PC-3 (cell line): ENCODE data around the gene ERGIC1. TPM values are rescaled to one million over a fixed set of nuclear protein-coding genes. Genes with fewer than 3 reads are reported as not detected.

Experiments
- ATAC-seq: fragments of 200-7000 bp; cut with Tn5 transposase; 2 replicates; pipeline ENCODE4 v1.9.1; 2020; ENCODE audit warnings: mild to moderate bottlenecking, moderate library complexity
- BruUV-seq: library from RNA; stranded (reverse); fragments of 400-500 nt; replicated peaks from 2 replicates; lab custom pipeline; 2021; lab: Mats Ljungman, UMichigan
- CTCF ChIA-PET: fragments of 300-600 bp; sonication (Branson Sonifier 250); formaldehyde crosslinking; loops from one replicate; lab custom pipeline; 2022; ENCODE audit warnings: antibody characterized with exemption; lab: Charles Lee
- POLR2A ChIA-PET: fragments of 300-600 bp; sonication (Branson Sonifier 250); formaldehyde crosslinking; loops from one replicate; lab custom pipeline; 2022; ENCODE audit warnings: antibody characterized with exemption; ENCODE audit not compliant: unreplicated experiment; lab: Charles Lee
- DNase-seq: peaks from one replicate; pipeline ENCODE4 v3.0.0-alpha.2; 2015
- H2AFZ ChIP-seq: fragments of 300-600 bp; sonication (generic); 2 replicates; pipeline ENCODE4 v1.6.0; 2016; ENCODE audit warnings: antibody characterized with exemption, low read length
- H3F3A ChIP-seq: fragments of 300-600 bp; sonication (generic); one replicate; pipeline ENCODE4 v1.6.0; 2017; ENCODE audit warnings: antibody characterized with exemption, low read length, control low read depth, mild to moderate bottlenecking; ENCODE audit not compliant: unreplicated experiment
- H3K27ac ChIP-seq: fragments of 300-600 bp; sonication (generic); 2 replicates; pipeline ENCODE4 v1.5.1; 2016; ENCODE audit warnings: mild to moderate bottlenecking, low read length
- H3K27me3 ChIP-seq: fragments of 300-600 bp; sonication (generic); 2 replicates; pipeline ENCODE4 v1.6.1; 2016; ENCODE audit warnings: low read length, mixed read lengths
- H3K36me3 ChIP-seq: fragments of 300-600 bp; sonication (generic); 2 replicates; pipeline ENCODE4 v1.6.1; 2016; ENCODE audit warnings: low read depth, mixed run types, low read length, mixed read lengths
- H3K4me1 ChIP-seq: fragments of 300-600 bp; sonication (generic); 2 replicates; pipeline ENCODE4 v1.5.1; 2016; ENCODE audit warnings: low read length; ENCODE audit not compliant: insufficient read depth
- H3K4me2 ChIP-seq: fragments of 300-600 bp; sonication (generic); 2 replicates; pipeline ENCODE4 v1.6.0; 2016; ENCODE audit warnings: low read length
- H3K4me3 ChIP-seq: fragments of 300-600 bp; sonication (generic); 2 replicates; pipeline ENCODE4 v1.5.1; 2016; ENCODE audit warnings: mild to moderate bottlenecking, low read length, mixed read lengths
- H3K79me2 ChIP-seq: fragments of 300-600 bp; sonication (generic); 2 replicates; pipeline ENCODE4 v1.6.1; 2017; ENCODE audit warnings: low read length, mixed read lengths
- H3K9ac ChIP-seq: fragments of 300-600 bp; sonication (generic); 2 replicates; pipeline ENCODE4 v1.6.0; 2016; ENCODE audit warnings: mild to moderate bottlenecking, low read length
- H3K9me2 ChIP-seq: fragments of 300-600 bp; sonication (generic); replicated peaks from 2 replicates; pipeline ENCODE4 v1.6.1; 2016; ENCODE audit warnings: mixed run types, low read length, mixed read lengths
- H3K9me3 ChIP-seq: fragments of 300-600 bp; sonication (generic); 2 replicates; pipeline ENCODE4 v1.6.1; 2016; ENCODE audit warnings: low read length, mixed read lengths
- H4K20me1 ChIP-seq: fragments of 300-600 bp; sonication (generic); 2 replicates; pipeline ENCODE4 v1.6.1; 2016; ENCODE audit warnings: low read length, mixed read lengths
- CTCF ChIP-seq: fragments of 300-600 bp; sonication (generic); conservative IDR thresholded peaks from 2 replicates; pipeline ENCODE4 v1.5.1; 2017; ENCODE audit warnings: antibody characterized with exemption, low read depth, mild to moderate bottlenecking, low read length
- EZH2 ChIP-seq: fragments of 300-600 bp; sonication (generic); IDR thresholded peaks from one replicate; pipeline ENCODE4 v1.6.1; 2017; ENCODE audit warnings: antibody characterized with exemption, mild to moderate bottlenecking, low read length; ENCODE audit not compliant: unreplicated experiment
- EZH2phosphoT487 ChIP-seq: fragments of 300-600 bp; sonication (generic); IDR thresholded peaks from 2 replicates; pipeline ENCODE4 v1.6.1; 2018; ENCODE audit warnings: mild to moderate bottlenecking, antibody characterized with exemption, low read length, borderline replicate concordance
- intact Hi-C: fragments of 100-400 bp; cut with micrococcal nuclease; formaldehyde crosslinking; loops from 2 replicates; pipeline ENCODE4 v1.9.0; 2023
- total RNA-seq: library from RNA; depleted of rRNA; stranded (reverse); fragments of >200 nt; gene quantifications from 2 replicates; pipeline ENCODE4 v1.2.3, GENCODE V29; 2014

ERGIC1 gene
- total RNA-seq, 1 experiment from 2014 or later = 148 TPM

- Histone ChIP-seq H3K9me3 (no peaks in the 10 kb centered on the region), H3K27ac (peak overlapping the region; percentile 99), H3K9me2 (no peaks in the 10 kb centered on the region), H3K79me2 (peaks cover 34% of the 10 kb centered on the region), H4K20me1 (no peaks in the 10 kb centered on the region), H3K36me3 (no peaks in the 10 kb centered on the region), H3F3A (peaks cover 4% of the 10 kb centered on the region), H3K27me3 (no peaks in the 10 kb centered on the region), H3K9ac (peak overlapping the region; percentile 62), H3K4me3 (peak overlapping the region; percentile 55; the same call in 1 of the 2 replicates), H3K4me2 (peak overlapping the region; percentile 83), H3K4me1 (peaks cover 48% of the 10 kb centered on the region), H2AFZ (no peak overlapping the region)
- BruUV-seq = no TSS peak
- POLR2A ChIA-PET = interaction anchor here (1.0 to 1.1 kb wide), 3 partner anchors 9 to 97 kb away, joined by 3 to 10 read pairs (median 5); partner anchors contain the start of gene DUSP1
- TF ChIP-seq EZH2 (no peak), CTCF (no peak), EZH2phosphoT487 (no peak)
- CTCF ChIA-PET = interaction anchor here (2.2 kb wide), 1 partner anchor 98 kb away, joined by 6 read pairs; the partner anchor contains the start of gene DUSP1
- no peak for ATAC-seq
- intact Hi-C loops = loop anchor here (1.0 to 2.0 kb wide), 2 partner anchors 37 to 96 kb away; no protein-coding TSS in a partner anchor
- no peak for DNase-seq
These were observed 33.8 kb downstream of the ERGIC1 start for GRCh38 chr5:172867761-172868435.

- POLR2A ChIA-PET = interaction anchor here (1.0 to 1.1 kb wide), 3 partner anchors 10 to 97 kb away, joined by 3 to 10 read pairs (median 5); partner anchors contain the start of gene DUSP1
- peaks cover 48% of the 10 kb centered on the region for H3K4me1 ChIP-seq
- intact Hi-C loops = loop anchor here (1.0 to 2.0 kb wide), 2 partner anchors 36 to 96 kb away; no protein-coding TSS in a partner anchor
These were observed 34.4 kb downstream of the ERGIC1 start for GRCh38 chr5:172868436-172868923.

More at GRCh38 chr5:172868436-172868923, 34.4 kb downstream of the ERGIC1 start:
- Histone ChIP-seq H3K4me3 (peak overlapping the region; percentile 55), H3K27ac (peak overlapping the region; percentile 99), H3F3A (peaks cover 4% of the 10 kb centered on the region), H3K9ac (peak overlapping the region; percentile 91), H3K79me2 (peaks cover 37% of the 10 kb centered on the region), H4K20me1 (no peaks in the 10 kb centered on the region), H3K36me3 (no peaks in the 10 kb centered on the region), H3K4me2 (peak overlapping the region; percentile 83), H2AFZ (no peak overlapping the region), H3K27me3 (no peaks in the 10 kb centered on the region), H3K9me3 (no peaks in the 10 kb centered on the region), H3K9me2 (no peaks in the 10 kb centered on the region)
- DNase-seq (peak; percentile 90), ATAC-seq (peak; percentile 71)
- no TSS peak for BruUV-seq
- TF ChIP-seq EZH2phosphoT487 (no peak), EZH2 (no peak), CTCF (no peak)
- CTCF ChIA-PET = interaction anchor here (1.2 to 2.2 kb wide), 2 partner anchors 96 to 99 kb away, joined by 3 to 6 read pairs; partner anchors contain the start of gene DUSP1
